Measurements from ENCODE around the gene PRKCE. TPM values are rescaled to one million over a fixed set of nuclear protein-coding genes. Genes with fewer than 3 reads are reported as not detected.
A peak's percentile ranks its signal among the peaks of the same experiment; 100 is the strongest.

The PRKCE gene
- total and polyA plus RNA-seq, 11 donors, result 4.1 to 22.3 (median 16.2) TPM

- H3K27me3 ChIP-seq, result no peaks in the 10 kb centered on the region
- peak overlapping the region in 9 of 12 donors; percentile 13 to 67 (median 33) for H3K27ac ChIP-seq
- no peaks in the 10 kb centered on the region for H3K36me3 ChIP-seq
- DNase-seq (peak in 4 of 5 donors; percentile 57 to 86 (median 76)), ATAC-seq (peak; percentile 28 to 86 (median 61))
- peaks cover 0 to 16% (median 10%) of the 10 kb centered on the region in 12 donors for H3K9me3 ChIP-seq
- TF ChIP-seq CTCF (IDR thresholded peaks at IDR 0.05) (no peak), POLR2A (IDR thresholded peaks at IDR 0.05) (no peak)
- intact Hi-C loops (cut with DNase I), result loop anchor here in 2 of 10 donors (10.0 kb wide), 1 partner anchor 98 kb away; no protein-coding TSS in a partner anchor
- WGBS, 4 donors, result 41 to 69% (median 54%) methylated on average over 10 of the region's 10 CpGs
- no peak overlapping the region for H3K4me3 ChIP-seq
- H3K4me1 ChIP-seq, result peaks cover 2 to 46% (median 28%) of the 10 kb centered on the region in 12 donors
Observed at GRCh38 chr2:45826884-45827635, 175.6 kb downstream of the PRKCE start.

- TF ChIP-seq CTCF (IDR thresholded peaks at IDR 0.05) (no peak), POLR2A (IDR thresholded peaks at IDR 0.05) (no peak)
- Histone ChIP-seq H3K27me3 (no peaks in the 10 kb centered on the region), H3K4me3 (no peak overlapping the region), H3K4me1 (peaks cover 0 to 22% (median 11%) of the 10 kb centered on the region in 12 donors), H3K9me3 (peaks cover 0 to 16% (median 10%) of the 10 kb centered on the region in 12 donors), H3K27ac (no peak overlapping the region), H3K36me3 (no peaks in the 10 kb centered on the region)
- no peak for DNase-seq
- intact Hi-C loops (cut with DNase I), result loop anchor here in 1 of 10 donors (5.0 kb wide), 1 partner anchor 52 kb away; no protein-coding TSS in a partner anchor
- no peak for ATAC-seq
Observed at GRCh38 chr2:45830322-45830721, 178.8 kb downstream of the PRKCE start.

- intact Hi-C loops (cut with DNase I), result loop anchor here in 1 of 10 donors (5.0 kb wide), 1 partner anchor 49 kb away; no protein-coding TSS in a partner anchor
- 69 to 78% (median 73%) methylated on average over 3 of the region's 3 CpGs for WGBS, 4 donors
Observed at GRCh38 chr2:45833301-45833967, 182.0 kb downstream of the PRKCE start.

More at GRCh38 chr2:45833301-45833967, 182.0 kb downstream of the PRKCE start:
- TF ChIP-seq POLR2A (IDR thresholded peaks at IDR 0.05), result no peak
- no peak for TF ChIP-seq CTCF (IDR thresholded peaks at IDR 0.05)
- Histone ChIP-seq H3K4me1 (peaks cover 0 to 22% (median 0%) of the 10 kb centered on the region in 12 donors), H3K36me3 (no peaks in the 10 kb centered on the region), H3K9me3 (peaks cover 0 to 16% (median 10%) of the 10 kb centered on the region in 12 donors), H3K27ac (no peak overlapping the region), H3K27me3 (no peaks in the 10 kb centered on the region), H3K4me3 (no peak overlapping the region)
- ATAC-seq (no peak), DNase-seq (no peak)
